ENCODE data around the gene DYRK4.

DYRK4 gene

GRCh38 chr12:4579305-4580102 lies 17.5 kb downstream of the DYRK4 start:
- no peak overlapping the region for H3K4me3 ChIP-seq (replicated peaks; ENCODE audit: insufficient read depth, low read length)
- no peaks in the 10 kb centered on the region for H3K27me3 ChIP-seq (ENCODE audit: insufficient read depth, poor library complexity, severe bottlenecking)
- no peak overlapping the region for H3K27ac ChIP-seq (replicated peaks)
- peak in 1 of 2 experiments; percentile 60 for DNase-seq (ENCODE audit: low read depth in 1 of 2, low spot score in 1 of 2)
- TF ChIP-seq SPI1 (IDR thresholded peaks at IDR 0.05; ENCODE audit: borderline replicate concordance, low read depth) (peak; percentile 8; the same call in 1 of the 2 replicates), POLR2AphosphoS5 (IDR thresholded peaks at IDR 0.05; ENCODE audit: low read depth) (no peak)
- TF ChIP-seq, protein P1, sequence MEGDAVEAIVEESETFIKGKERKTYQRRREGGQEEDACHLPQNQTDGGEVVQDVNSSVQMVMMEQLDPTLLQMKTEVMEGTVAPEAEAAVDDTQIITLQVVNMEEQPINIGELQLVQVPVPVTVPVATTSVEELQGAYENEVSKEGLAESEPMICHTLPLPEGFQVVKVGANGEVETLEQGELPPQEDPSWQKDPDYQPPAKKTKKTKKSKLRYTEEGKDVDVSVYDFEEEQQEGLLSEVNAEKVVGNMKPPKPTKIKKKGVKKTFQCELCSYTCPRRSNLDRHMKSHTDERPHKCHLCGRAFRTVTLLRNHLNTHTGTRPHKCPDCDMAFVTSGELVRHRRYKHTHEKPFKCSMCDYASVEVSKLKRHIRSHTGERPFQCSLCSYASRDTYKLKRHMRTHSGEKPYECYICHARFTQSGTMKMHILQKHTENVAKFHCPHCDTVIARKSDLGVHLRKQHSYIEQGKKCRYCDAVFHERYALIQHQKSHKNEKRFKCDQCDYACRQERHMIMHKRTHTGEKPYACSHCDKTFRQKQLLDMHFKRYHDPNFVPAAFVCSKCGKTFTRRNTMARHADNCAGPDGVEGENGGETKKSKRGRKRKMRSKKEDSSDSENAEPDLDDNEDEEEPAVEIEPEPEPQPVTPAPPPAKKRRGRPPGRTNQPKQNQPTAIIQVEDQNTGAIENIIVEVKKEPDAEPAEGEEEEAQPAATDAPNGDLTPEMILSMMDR (IDR thresholded peaks at IDR 0.05; ENCODE audit: insufficient read depth, low read length): peak; percentile 15

DNA sequence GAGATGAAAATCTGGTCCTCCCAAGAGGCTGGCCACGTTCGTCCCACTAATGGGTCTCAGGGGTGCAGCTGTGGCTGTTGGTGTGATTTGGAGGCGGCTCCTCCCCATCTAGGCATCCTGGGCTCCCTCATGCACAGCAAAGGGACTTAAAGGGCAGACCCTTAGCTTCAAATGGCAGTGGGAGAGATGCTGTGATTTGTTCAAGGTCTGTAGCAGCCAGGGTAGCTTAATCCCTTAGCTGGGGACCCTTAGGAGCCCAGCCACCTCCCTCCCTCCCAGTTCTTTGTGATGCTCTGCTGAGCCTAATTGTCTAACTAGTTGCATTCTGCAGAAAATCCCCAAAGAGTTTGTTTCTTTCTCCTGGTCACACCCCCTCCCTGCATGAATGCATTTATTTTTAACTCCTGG lies 18.3 kb downstream of the DYRK4 start:
- Histone ChIP-seq H3K4me3 (replicated peaks; ENCODE audit: insufficient read depth, low read length) (no peak overlapping the region), H3K27ac (replicated peaks) (no peak overlapping the region), H3K27me3 (ENCODE audit: insufficient read depth, poor library complexity, severe bottlenecking) (no peaks in the 10 kb centered on the region)
- TF ChIP-seq, protein P1 (IDR thresholded peaks at IDR 0.05; ENCODE audit: insufficient read depth, low read length): no peak
- TF ChIP-seq GABPA (IDR thresholded peaks at IDR 0.05; ENCODE audit: low read depth): no peak
- no peak for TF ChIP-seq SPI1 (IDR thresholded peaks at IDR 0.05; ENCODE audit: borderline replicate concordance, low read depth)
- no peak for TF ChIP-seq POLR2AphosphoS5 (IDR thresholded peaks at IDR 0.05; ENCODE audit: low read depth)
- TF ChIP-seq REST (IDR thresholded peaks at IDR 0.05; ENCODE audit: insufficient replicate concordance, low read depth): no peak
- no peak for DNase-seq (ENCODE audit: low read depth in 1 of 2, low spot score in 1 of 2)

- TF ChIP-seq, protein P1 (IDR thresholded peaks at IDR 0.05; ENCODE audit: insufficient read depth, low read length): no peak
- no peak for TF ChIP-seq POLR2AphosphoS5 (IDR thresholded peaks at IDR 0.05; ENCODE audit: low read depth)
- no peak for TF ChIP-seq REST (IDR thresholded peaks at IDR 0.05; ENCODE audit: insufficient replicate concordance, low read depth)
- no peak for TF ChIP-seq SPI1 (IDR thresholded peaks at IDR 0.05; ENCODE audit: borderline replicate concordance, low read depth)
- no peak for TF ChIP-seq GABPA (IDR thresholded peaks at IDR 0.05; ENCODE audit: low read depth)
- Histone ChIP-seq H3K4me3 (replicated peaks; ENCODE audit: insufficient read depth, low read length) (no peak overlapping the region), H3K27me3 (ENCODE audit: insufficient read depth, poor library complexity, severe bottlenecking) (no peaks in the 10 kb centered on the region), H3K27ac (replicated peaks) (no peak overlapping the region)
- DNase-seq (ENCODE audit: low read depth in 1 of 2, low spot score in 1 of 2): no peak
Observed at GRCh38 chr12:4584281-4584680, 22.3 kb downstream of the DYRK4 start.
